Peyer's patch (tissue), 4 donors: ENCODE measurements around the gene DPF3. TPM values are rescaled to one million over a fixed set of nuclear protein-coding genes. Genes with fewer than 3 reads are reported as not detected.
A peak's percentile ranks its signal among the peaks of the same experiment; 100 is the strongest.

Experiments used
- DNase-seq, 3 donors: peaks; one replicate each; pipeline ENCODE4 v3.0.0-alpha.2; 2017 to 2019
- H3K27ac ChIP-seq, 4 donors: fragments of 200-600 bp; sonication (generic); one replicate each; pipeline ENCODE4 v1.5.1; 2016 to 2019
- H3K27me3 ChIP-seq, 2 donors: fragments of 200-600 bp; sonication (generic); one replicate each; pipeline ENCODE4 v1.5.1; 2019
- H3K36me3 ChIP-seq, 3 donors: fragments of 200-600 bp; sonication (generic); one replicate each; pipeline ENCODE4 v1.5.1; 2016 to 2019
- H3K4me1 ChIP-seq, 4 donors: fragments of 200-600 bp; sonication (generic); one replicate each; pipeline ENCODE4 v1.5.1; 2016 to 2019
- H3K4me3 ChIP-seq, 4 donors: fragments of 200-600 bp; sonication (generic); 1 replicate in 3 of 4; 2 replicates in 1 of 4; pipeline ENCODE4 v1.5.1; 2016 to 2019; ENCODE audit warnings: mild to moderate bottlenecking in 1 of 4
- H3K9me3 ChIP-seq, 4 donors: fragments of 200-600 bp; sonication (generic); one replicate each; pipeline ENCODE4 v1.5.1; 2016 to 2019; ENCODE audit warnings: mild to moderate bottlenecking in 1 of 4
- CTCF ChIP-seq, 6 experiments: fragments of 450-650 bp in 4 of 6; fragments of 200-600 bp in 2 of 6; sonication (generic) in 1 of 6; IDR thresholded peaks; one replicate each; pipeline ENCODE4 v1.5.1; 2017 to 2019; ENCODE audit warnings: antibody characterized with exemption in 6 of 6, mild to moderate bottlenecking in 3 of 6, moderate library complexity in 1 of 6
- POLR2A ChIP-seq, 2 donors: fragments of 450-650 bp; IDR thresholded peaks; one replicate each; pipeline ENCODE4 v1.5.1; 2017; ENCODE audit warnings: antibody characterized with exemption in 2 of 2, mild to moderate bottlenecking in 2 of 2, moderate library complexity in 2 of 2
- total RNA-seq, 4 donors: library from RNA; depleted of rRNA; stranded (reverse); fragments of >200 nt; gene quantifications; one replicate each; pipeline ENCODE4 v1.1.0, GENCODE V29; 2016

Gene DPF3
- total RNA-seq, 4 donors from 2014 or later: 10.7 to 25.6 (median 17.9) TPM

GRCh38 chr14:72780751-72781150 is 113.2 kb downstream of the DPF3 start:
- H3K4me1 ChIP-seq: peaks cover 0 to 10% (median 0%) of the 10 kb centered on the region in 4 donors
- H3K27me3 ChIP-seq: no peaks in the 10 kb centered on the region
- no peak overlapping the region for H3K27ac ChIP-seq
- no peaks in the 10 kb centered on the region for H3K9me3 ChIP-seq
- no peak overlapping the region for H3K4me3 ChIP-seq
- DNase-seq: no peak
- no peaks in the 10 kb centered on the region for H3K36me3 ChIP-seq
- TF ChIP-seq POLR2A (IDR thresholded peaks at IDR 0.05) (no peak), CTCF (IDR thresholded peaks at IDR 0.05) (no peak)

- Histone ChIP-seq H3K36me3 (no peaks in the 10 kb centered on the region), H3K4me3 (no peak overlapping the region), H3K9me3 (no peaks in the 10 kb centered on the region), H3K27ac (no peak overlapping the region), H3K27me3 (no peaks in the 10 kb centered on the region), H3K4me1 (peaks cover 0 to 10% (median 0%) of the 10 kb centered on the region in 4 donors)
- no peak for TF ChIP-seq POLR2A (IDR thresholded peaks at IDR 0.05)
- no peak for TF ChIP-seq CTCF (IDR thresholded peaks at IDR 0.05)
- no peak for DNase-seq
Observed at GRCh38 chr14:72779679-72780078, 114.2 kb downstream of the DPF3 start.

GRCh38 chr14:72777636-72778035 is 116.3 kb downstream of the DPF3 start:
- no peak for DNase-seq
- Histone ChIP-seq H3K36me3 (no peaks in the 10 kb centered on the region), H3K27ac (no peak overlapping the region), H3K4me1 (peaks cover 0 to 10% (median 0%) of the 10 kb centered on the region in 4 donors), H3K9me3 (no peaks in the 10 kb centered on the region), H3K27me3 (no peaks in the 10 kb centered on the region), H3K4me3 (no peak overlapping the region)
- TF ChIP-seq CTCF (IDR thresholded peaks at IDR 0.05) (no peak), POLR2A (IDR thresholded peaks at IDR 0.05) (no peak)

- TF ChIP-seq POLR2A (IDR thresholded peaks at IDR 0.05) (no peak), CTCF (IDR thresholded peaks at IDR 0.05) (no peak)
- peak in 1 of 3 donors; percentile 57 for DNase-seq
- H3K27me3 ChIP-seq: no peaks in the 10 kb centered on the region
- H3K27ac ChIP-seq: peak overlapping the region in 2 of 4 donors; percentile 35 to 45
- H3K4me3 ChIP-seq: no peak overlapping the region
- peaks cover 0 to 10% (median 0%) of the 10 kb centered on the region in 4 donors for H3K4me1 ChIP-seq
- no peaks in the 10 kb centered on the region for H3K9me3 ChIP-seq
- H3K36me3 ChIP-seq: no peaks in the 10 kb centered on the region
Observed at GRCh38 chr14:72776701-72777261, 117.1 kb downstream of the DPF3 start.

GRCh38 chr14:72775923-72776554 is 117.9 kb downstream of the DPF3 start:
- peak overlapping the region in 1 of 4 donors; percentile 35 for H3K27ac ChIP-seq
- peaks cover 0 to 10% (median 0%) of the 10 kb centered on the region in 4 donors for H3K4me1 ChIP-seq
- DNase-seq: no peak
- TF ChIP-seq CTCF (IDR thresholded peaks at IDR 0.05) (no peak), POLR2A (IDR thresholded peaks at IDR 0.05) (no peak)
- H3K36me3 ChIP-seq: no peaks in the 10 kb centered on the region
- no peaks in the 10 kb centered on the region for H3K27me3 ChIP-seq
- no peaks in the 10 kb centered on the region for H3K9me3 ChIP-seq
- no peak overlapping the region for H3K4me3 ChIP-seq
